Measurements from ENCODE around the gene DTHD1. TPM values are rescaled to one million over a fixed set of nuclear protein-coding genes. Genes with fewer than 3 reads are reported as not detected.

DTHD1 gene
- total RNA-seq: not detected in 2 replicates

GRCh38 chr4:36281384-36282106, at the start of gene DTHD1:
Gene DTHD1, plus strand, starts transcription at chr4:36281616. Its CDS starts 143 bp downstream, at chr4:36281759.

GRCh38 chr4:36244257-36245082, 36.9 kb upstream of the DTHD1 start, which contains the start of gene ARAP2:
Gene ARAP2, minus strand, starts transcription at chr4:36244514. Its CDS starts 15,028 bp downstream, at chr4:36229486.

Other genes with a start within 250 kb of the DTHD1 start
- gene ARAP2, start 37.1 kb upstream of the DTHD1 start, total RNA-seq: 0.30 and 0.34 TPM in 2 replicates